T-helper 22 cell (primary cell): Measurements from ENCODE around the gene MPP3.
"Not testable (repeated sequence)": the region's sequence is repeated elsewhere in the genome, so short reads cannot be mapped to it uniquely, and the experiment has no call there.

ENCODE experiments used
- DNase-seq: peaks from one replicate; pipeline ENCODE4 v3.0.0-alpha.2; 2020; ENCODE audit warnings: low read depth

The MPP3 gene, protein sequence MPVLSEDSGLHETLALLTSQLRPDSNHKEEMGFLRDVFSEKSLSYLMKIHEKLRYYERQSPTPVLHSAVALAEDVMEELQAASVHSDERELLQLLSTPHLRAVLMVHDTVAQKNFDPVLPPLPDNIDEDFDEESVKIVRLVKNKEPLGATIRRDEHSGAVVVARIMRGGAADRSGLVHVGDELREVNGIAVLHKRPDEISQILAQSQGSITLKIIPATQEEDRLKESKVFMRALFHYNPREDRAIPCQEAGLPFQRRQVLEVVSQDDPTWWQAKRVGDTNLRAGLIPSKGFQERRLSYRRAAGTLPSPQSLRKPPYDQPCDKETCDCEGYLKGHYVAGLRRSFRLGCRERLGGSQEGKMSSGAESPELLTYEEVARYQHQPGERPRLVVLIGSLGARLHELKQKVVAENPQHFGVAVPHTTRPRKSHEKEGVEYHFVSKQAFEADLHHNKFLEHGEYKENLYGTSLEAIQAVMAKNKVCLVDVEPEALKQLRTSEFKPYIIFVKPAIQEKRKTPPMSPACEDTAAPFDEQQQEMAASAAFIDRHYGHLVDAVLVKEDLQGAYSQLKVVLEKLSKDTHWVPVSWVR

DNA sequence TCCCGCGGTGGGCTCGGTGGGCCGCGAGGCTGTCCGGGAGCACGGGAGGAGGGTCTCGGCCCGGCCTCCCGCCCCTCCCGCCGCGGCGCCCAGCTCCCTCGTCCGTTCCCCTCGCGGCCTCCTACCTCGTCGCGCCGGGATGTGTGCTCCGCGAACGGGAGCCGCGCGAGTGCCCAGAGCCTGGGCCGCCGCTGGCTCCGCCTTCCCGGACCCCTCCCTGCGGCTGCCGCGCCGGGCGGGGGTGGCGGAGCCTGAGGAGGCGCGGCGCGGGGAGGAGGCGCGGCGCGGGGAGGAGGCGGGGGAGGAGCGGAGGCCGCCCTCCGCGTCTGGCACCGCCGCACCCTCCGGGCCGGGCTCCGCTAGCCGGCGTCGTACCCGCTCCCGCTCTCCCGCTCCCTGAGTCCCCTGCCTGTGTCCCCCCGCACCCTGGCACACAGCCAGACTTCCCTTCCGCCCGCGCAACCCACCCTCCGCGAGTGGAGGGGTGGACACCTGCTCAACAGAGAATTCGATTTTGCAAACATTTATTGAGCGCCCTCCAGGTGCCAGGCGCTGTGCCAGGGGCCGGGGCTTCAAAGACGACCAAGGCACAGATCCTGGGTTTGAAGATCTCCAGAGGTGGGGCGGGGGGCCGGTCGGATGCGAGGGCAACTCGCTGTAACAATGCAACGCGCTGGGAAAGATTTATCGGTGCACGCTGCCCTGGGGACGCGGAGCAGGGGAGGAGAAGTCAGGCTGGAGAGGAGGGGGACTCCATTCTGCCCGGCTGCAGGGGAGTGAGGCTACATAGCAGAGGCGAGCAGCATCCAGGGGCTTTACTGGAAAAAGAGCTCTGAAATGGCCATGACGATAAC is at the start of gene MPP3:
Gene MPP3, minus strand, starts transcription at position 171 of the 854 bp plus-strand sequence. CDS start 1,240 bp downstream, outside the sequence.
- DNase-seq = peak; percentile 39

DNA sequence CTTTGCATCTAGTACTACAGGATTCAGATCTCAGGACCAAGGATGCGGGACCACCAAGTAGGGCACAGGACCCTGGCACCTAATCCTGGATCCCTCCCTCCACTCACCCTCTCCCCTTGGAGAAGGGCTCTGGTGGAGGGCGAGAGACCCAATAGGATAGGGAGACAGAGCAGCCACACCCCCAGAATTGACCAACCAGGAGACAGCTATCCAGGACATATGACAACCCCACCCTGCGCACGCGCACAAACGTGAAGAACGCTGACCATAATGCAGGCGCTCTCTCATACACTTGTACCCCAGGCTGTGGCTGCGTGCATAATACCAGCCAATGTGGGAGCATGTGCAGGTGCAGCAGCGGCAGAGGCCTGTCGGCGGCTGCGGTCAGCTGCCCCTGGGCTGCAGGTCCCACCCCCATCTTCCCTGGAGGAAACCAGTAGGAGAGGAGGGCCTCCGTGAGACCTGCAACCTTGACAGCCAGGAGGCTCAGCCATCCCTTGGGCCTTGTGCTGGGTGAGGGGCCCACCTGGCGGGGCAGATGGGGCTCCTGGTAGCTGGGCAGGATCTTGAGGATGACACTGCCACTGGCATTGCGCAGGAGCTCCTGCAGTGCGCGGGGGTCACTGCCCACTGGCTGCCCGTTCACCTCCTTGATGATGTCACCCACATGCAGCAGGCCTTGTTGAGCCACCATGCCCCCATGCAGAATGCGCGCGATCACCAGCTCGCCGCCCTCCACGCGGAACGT is 49.0 kb upstream of the MPP3 start:
- DNase-seq = no peak

- DNase-seq = no peak
Observed at GRCh38 chr17:43881181-43881580, 48.2 kb upstream of the MPP3 start.

- DNase-seq = no peak
Observed at GRCh38 chr17:43880420-43880991, 47.6 kb upstream of the MPP3 start.

- no peak for DNase-seq
Observed at GRCh38 chr17:43879723-43880419, 46.9 kb upstream of the MPP3 start.

GRCh38 chr17:43878260-43879175 is 45.6 kb upstream of the MPP3 start:
- no peak for DNase-seq

DNA sequence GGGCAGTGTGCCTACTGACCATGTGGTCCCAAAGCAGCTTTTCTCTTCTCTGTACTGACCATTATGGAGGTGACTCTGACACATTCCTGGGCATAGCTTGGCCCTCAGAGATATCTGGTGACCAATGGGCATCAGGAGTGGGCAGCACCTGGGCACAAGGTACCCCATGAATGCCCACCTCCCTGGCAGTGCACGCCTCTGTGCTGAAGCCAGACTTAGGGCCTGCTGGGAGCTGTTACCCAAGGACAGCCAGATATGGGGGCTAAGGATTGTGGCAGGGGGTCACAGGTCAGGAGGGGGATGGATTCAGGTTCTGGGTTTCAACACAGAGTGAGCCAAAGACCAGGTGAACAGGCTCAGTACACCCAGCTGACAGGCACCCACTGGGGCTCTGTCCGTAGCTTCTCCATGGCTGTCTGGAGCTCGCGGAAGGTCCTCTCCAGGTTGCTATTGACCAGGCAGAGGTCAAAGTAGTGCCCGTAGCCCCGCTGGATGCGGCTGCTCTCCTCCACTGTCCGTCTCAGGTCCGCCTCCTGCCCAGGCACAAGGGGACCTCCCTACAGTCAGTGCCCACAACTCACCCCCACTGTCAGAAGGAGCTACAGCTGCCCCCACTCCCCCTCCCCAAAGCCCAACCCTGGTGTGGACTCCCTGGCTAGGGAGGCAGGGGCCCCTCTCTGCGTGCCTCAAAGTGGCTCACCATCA is 44.7 kb upstream of the MPP3 start:
- DNase-seq = no peak

DNA sequence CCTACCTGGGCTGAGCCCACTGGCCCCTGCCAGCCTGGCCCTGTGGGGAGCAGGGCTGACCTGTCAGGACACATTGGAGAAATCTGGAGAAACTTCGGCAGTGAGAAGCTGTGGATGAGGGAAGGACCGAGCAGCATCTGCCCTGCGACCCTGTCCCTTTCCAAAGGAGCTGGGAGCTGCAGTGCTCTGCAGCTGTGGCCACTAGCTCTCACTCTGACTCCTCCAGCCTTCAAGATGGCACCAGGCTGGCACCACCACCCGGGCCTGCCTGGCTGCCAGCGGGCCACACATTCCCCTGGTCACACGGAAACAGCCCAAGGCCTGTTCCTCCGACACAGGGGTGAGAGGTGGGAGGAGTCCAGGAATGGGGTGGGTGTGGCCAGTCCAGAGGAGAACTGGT is 44.1 kb upstream of the MPP3 start:
- DNase-seq = no peak

DNA sequence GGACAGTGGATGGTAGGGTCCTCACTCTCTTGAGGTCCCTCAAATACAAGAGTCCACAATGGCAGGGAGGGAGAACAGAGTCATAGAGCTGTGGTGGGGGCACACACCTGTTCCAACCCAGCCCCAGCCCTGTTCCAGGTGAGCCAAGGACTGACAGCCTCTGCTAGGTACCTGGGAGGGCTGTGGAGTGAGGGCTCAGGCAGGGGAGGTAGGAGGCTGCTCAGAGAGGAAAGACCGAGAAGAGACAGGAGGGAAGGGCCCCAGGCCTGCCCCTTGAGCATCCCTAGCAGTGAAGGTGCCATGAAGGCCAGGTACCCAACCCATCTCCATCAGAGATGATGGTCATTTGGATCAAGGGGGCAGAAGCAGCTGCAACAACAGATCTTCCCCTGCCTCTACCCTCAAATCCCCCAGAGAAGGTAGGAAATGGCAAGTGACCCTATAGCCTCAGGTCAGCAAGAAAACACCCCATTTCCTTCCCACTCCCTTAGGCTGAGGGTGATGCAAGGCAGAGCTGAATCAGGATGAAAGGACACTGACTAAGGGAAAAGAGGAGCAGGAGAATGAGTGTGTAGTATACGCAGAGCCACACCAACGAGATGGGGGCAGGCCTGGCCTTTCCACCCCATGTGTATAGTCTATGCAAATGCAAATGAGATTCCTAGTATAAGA is 42.7 kb upstream of the MPP3 start:
- no peak for DNase-seq

GRCh38 chr17:43874293-43874692 is 41.3 kb upstream of the MPP3 start:
- no peak for DNase-seq

GRCh38 chr17:43873815-43874214 is 40.9 kb upstream of the MPP3 start:
- no peak for DNase-seq

DNA sequence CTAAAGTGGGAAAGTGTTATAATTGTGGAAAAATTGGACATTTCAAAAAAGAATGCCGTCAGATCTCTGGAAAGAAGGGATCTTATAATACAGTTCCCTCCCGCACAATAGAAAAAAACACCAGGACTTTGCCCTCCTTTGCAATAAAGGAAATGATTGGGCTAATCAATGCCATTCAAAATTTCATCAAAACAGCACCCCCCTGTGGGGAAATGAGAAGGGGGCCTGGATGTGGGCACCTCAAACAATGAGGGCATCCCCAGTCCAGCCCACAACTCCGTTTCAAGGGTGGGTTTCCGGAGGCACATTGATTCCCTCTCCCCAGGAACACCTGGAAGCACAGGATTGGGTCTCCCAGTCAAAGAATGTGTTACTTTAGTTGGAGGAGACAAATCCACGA is 40.1 kb upstream of the MPP3 start:
- DNase-seq = no peak

DNA sequence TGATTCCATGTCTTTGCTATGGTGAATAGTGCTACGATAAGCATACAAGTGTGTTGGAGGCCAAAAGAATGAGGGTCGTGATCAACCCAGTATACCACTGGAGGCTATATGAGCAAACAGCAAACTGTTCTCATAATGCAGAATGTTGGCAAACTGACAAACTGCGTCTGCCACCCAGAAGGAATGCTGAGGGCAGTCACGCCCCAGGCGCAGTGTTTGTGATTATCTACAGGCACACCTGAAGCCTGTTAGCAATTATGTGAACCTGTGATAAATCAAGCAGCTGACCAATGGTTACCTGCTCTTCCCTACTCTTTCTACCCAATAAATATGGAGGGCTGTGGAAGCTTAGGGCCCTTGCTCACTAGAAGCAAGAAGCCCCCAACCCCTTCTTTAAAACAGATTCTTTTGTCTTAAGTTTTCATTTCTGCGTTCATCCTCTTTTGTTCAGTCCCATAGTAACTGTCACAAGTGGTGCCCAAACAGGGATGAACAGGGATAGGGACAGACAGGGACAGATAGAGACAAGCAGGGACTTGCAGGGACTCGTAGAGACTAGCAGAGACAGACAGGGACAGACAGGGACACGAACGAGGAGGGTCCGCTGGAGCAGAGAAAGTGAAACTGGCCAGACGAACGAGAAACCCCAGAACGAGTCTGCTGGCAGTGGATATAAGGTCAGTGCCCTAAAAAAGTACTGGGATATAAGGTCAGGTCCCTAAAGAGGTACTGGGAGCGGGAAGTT is 39.2 kb upstream of the MPP3 start:
- no peak for DNase-seq

DNA sequence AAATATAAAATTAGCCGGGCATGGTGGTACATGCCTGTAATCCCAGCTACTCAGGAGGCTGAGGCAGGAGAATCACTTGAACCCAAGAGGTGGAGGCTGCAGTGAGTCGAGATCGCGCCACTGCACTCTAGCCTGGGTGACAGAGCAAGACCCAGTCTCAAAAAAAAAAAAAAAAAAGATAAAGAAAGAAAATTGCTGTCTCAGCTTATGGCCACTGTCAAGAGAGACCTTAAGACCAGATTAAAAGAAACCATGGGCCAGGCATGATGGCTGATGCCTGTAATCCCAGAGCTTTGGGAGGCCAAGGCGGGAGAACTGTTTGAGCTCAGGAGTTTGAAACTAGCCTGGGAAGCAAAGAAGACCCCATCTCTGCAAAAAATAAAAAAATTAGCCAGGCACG is 36.1 kb upstream of the MPP3 start:
- not testable (repeated sequence) for DNase-seq

GRCh38 chr17:43868226-43868994 is 35.5 kb upstream of the MPP3 start:
- DNase-seq = no peak

DNA sequence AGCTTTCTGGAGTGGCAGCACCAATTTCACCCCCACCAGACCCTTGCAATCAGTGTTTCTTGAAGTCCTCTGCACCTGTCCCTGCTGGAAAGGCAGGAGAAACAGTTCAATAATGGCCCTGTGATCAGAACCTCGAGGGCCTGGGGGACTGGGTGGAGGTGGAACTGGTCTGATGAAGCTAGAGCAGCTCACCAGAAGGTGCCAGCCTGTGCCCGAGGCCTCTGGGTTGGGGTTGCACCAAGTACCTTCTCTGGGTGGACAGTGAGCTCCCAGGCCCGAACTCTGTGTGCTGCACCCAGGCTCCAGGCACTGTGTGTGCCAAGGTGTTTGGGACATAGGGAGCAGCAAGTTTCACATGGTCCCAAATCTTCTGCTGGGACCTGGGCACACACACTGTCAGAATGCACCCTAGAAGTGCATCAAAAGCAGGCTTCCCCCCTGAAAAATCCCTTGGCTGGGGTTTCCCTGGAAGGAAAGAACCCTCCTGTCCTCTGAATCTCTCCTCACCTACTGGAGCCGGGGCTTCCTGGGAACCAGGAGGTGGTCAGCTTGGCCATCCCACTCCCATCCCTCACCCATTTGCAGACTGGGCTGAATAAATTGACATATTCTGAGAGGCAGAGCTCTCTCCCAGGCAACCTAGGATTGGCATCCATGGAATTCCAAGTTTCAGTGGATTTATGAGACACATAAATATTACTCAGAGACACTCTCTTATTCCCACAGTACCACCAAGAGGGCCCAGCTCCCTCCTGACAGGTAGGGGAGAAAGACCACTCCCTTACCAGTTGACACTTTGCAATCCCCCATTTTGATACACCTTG is 31.4 kb upstream of the MPP3 start:
- DNase-seq = no peak
